ENCODE data around the gene IER3IP1. TPM values are rescaled to one million over a fixed set of nuclear protein-coding genes. Genes with fewer than 3 reads are reported as not detected.

The IER3IP1 gene
- total RNA-seq, 1 donor = 24.8 TPM

DNA sequence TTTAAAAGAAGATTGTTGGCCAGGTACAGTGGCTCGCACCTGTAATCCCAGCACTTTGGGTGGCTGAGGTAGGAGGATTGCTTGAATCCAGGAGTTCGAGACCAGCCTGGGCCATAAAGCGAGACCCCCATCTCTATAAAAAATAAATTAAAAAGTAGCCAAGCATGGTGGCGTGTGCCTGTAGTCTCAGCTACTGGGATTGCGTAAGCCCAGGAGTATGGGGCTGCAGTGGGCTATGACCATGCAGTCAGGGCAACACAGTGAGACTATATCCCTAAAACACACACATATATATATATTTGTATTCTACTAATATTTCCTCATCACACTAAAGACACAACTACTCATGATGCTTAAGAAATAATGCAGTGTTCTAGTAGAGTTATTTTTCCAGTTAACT lies 33.0 kb downstream of the IER3IP1 start:
- TF ChIP-seq, protein P1, sequence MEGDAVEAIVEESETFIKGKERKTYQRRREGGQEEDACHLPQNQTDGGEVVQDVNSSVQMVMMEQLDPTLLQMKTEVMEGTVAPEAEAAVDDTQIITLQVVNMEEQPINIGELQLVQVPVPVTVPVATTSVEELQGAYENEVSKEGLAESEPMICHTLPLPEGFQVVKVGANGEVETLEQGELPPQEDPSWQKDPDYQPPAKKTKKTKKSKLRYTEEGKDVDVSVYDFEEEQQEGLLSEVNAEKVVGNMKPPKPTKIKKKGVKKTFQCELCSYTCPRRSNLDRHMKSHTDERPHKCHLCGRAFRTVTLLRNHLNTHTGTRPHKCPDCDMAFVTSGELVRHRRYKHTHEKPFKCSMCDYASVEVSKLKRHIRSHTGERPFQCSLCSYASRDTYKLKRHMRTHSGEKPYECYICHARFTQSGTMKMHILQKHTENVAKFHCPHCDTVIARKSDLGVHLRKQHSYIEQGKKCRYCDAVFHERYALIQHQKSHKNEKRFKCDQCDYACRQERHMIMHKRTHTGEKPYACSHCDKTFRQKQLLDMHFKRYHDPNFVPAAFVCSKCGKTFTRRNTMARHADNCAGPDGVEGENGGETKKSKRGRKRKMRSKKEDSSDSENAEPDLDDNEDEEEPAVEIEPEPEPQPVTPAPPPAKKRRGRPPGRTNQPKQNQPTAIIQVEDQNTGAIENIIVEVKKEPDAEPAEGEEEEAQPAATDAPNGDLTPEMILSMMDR (IDR thresholded peaks at IDR 0.05; ENCODE audit: insufficient read depth, low read length) = no peak
- no peak overlapping the region for H3K4me3 ChIP-seq (ENCODE audit: low read depth, low read length)
- DNase-seq (ENCODE audit: low read depth) = no peak

DNA sequence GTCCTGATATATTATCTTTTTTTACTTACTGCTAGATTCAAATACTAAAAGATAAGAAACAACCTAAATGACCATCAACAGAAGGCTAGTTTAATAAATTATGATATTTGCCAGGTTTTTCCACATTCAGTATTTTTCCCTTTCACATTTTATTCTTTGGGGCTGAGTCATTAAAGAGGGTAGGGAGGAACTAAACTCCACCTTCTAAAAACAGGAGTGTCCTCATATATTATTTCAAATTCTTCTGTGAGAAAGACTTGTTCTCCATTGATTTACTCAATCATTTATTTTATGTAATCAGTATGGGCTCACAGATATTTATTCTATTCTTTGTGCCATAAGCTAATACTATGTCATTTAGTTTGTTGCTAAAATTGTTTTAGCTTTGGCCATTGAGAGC lies 34.9 kb downstream of the IER3IP1 start:
- no peak for DNase-seq (ENCODE audit: low read depth)
- TF ChIP-seq, protein P1 (IDR thresholded peaks at IDR 0.05; ENCODE audit: insufficient read depth, low read length) = no peak
- H3K4me3 ChIP-seq (ENCODE audit: low read depth, low read length) = no peak overlapping the region

DNA sequence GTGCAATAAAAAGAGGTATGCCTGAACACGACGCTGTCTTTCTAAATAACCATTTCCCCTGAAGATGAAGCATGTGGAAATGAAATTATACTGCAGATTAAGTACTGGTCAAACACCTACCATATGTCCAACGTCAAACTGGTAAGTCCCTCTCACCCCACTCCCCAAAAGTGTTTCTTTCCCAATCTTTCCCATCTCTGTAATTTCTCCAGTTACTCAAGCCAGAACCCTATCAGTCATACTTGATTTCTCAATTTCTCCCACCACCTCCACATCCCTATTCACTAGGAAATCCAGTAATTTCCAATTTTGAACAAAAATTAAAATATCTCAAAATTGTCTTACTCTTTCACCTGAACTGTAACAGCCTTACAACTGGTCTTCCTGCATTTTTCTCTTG lies 55.0 kb downstream of the IER3IP1 start:
- DNase-seq (ENCODE audit: low read depth) = no peak
- TF ChIP-seq, protein P1 (IDR thresholded peaks at IDR 0.05; ENCODE audit: insufficient read depth, low read length) = no peak
- H3K4me3 ChIP-seq (ENCODE audit: low read depth, low read length) = no peak overlapping the region

DNA sequence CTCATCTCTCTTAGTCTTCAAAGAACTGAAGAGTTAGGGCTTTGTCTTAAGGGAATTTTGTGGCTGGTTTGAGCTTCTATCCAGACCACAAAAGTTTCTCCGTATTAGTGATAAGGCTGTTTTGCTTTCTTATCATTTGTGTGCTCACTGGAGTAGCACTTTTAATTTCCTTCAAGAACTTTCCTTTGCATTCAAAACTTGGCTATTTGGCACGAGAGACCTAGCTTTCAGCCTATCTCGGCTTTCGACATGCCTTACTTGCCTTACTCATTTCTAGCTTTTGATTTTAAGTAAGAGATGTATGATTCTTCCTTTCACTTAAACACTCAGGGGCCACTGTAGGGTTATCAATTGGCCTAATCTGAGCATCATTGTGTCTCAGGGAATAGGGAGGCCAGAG lies 55.7 kb downstream of the IER3IP1 start:
- DNase-seq (ENCODE audit: low read depth) = peak; percentile 24
- TF ChIP-seq, protein P1 (IDR thresholded peaks at IDR 0.05; ENCODE audit: insufficient read depth, low read length) = no peak

DNA sequence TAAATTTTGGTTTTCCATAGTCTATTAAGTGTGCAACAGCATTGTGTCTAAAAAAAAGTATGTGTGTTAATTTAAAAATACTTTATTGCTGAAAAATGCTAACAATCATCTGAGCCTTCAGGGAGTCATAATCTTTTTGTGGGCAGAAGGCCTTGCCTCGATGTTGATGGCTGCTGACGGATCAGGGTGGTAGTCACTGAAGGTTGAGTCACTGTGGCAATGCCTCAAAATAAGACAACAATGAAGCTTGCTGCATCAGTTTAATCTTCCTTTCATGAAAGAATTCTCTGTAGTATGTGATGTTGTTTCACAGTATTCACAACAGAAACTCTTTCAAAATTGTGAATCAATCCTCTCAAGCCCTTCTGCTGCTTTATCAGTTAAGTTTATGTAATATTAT lies 57.2 kb downstream of the IER3IP1 start:
- no peak overlapping the region for H3K4me3 ChIP-seq (ENCODE audit: low read depth, low read length)
- TF ChIP-seq, protein P1 (IDR thresholded peaks at IDR 0.05; ENCODE audit: insufficient read depth, low read length) = no peak
- DNase-seq (ENCODE audit: low read depth) = peak; percentile 47

More for the DNA sequence above, 55.7 kb downstream of the IER3IP1 start:
- no peak overlapping the region for H3K4me3 ChIP-seq (ENCODE audit: low read depth, low read length)

DNA sequence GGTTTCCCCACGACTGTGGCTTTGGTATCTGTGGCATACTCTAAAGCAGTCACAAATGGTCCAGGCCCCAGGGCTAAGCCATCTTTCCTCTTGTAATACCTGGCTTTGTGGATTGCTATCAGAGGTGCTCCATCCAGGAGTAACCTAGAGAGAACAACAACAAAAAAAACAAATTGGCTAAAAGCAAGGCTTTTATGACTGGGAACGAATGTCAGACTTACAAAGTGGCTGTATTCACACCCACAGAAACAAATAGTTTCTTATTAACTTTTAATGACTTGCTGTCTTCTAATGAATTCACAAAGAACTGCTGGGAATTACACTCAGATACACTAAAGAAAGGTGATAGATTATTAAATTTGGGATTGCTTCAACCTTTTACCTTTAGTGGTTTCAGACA lies 61.0 kb downstream of the IER3IP1 start:
- no peak for DNase-seq (ENCODE audit: low read depth)
- TF ChIP-seq, protein P1 (IDR thresholded peaks at IDR 0.05; ENCODE audit: insufficient read depth, low read length) = no peak
- no peak overlapping the region for H3K4me3 ChIP-seq (ENCODE audit: low read depth, low read length)

DNA sequence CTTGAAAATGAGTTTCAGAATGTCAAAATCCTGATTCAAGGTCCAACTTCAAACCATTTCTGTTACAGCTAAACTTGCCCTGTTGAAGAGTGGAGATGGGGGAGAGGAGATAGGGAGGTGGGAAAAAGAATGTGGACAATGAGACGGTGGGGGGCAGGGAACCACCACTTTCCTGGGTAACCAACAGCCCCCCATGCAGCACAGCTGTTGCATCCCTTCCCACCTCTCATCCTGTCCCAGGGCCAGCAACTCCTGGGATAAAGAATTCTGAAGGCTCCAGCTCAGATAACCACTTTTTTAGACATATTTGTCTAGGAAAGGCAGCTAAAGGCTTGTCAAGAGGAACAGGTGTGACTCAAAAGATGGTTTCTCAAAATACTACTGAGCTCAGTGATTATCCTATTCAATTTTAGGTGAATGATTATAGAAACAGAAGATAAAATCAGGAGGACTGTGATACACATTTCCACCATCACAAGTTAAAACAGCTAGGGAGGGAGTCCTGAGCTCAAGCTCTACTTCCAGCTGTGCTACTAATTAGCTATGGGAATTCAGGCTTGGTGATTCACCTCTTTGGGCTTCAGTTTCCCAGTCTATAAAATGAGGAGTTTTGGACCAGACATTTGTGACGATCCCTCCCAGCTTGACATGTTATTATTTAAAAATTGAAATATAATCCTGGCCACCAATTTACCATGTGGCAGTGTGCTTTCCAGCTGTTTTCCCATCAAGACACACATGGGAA lies 62.2 kb downstream of the IER3IP1 start:
- H3K4me3 ChIP-seq (ENCODE audit: low read depth, low read length) = no peak overlapping the region
- DNase-seq (ENCODE audit: low read depth) = no peak
- TF ChIP-seq, protein P1 (IDR thresholded peaks at IDR 0.05; ENCODE audit: insufficient read depth, low read length) = no peak
